Bronchial epithelial cell (primary cell): ENCODE data around the gene FSTL4. TPM values are rescaled to one million over a fixed set of nuclear protein-coding genes. Genes with fewer than 3 reads are reported as not detected.
A peak's percentile ranks its signal among the peaks of the same experiment; 100 is the strongest.

Experiments
- DNase-seq: peaks from one replicate; pipeline ENCODE4 v3.0.0-alpha.2; 2010; ENCODE audit warnings: low read depth
- FAIRE-seq: peaks from 2 replicates; lab custom pipeline; 2011; peaks lifted over from hg19 to GRCh38; lab: Jason Lieb, UNC
- H3K27me3 ChIP-seq: 2 replicates; pipeline ENCODE4 v1.5.1; 2011; ENCODE audit warnings: low read length; ENCODE audit not compliant: control insufficient read depth, insufficient read depth
- H3K36me3 ChIP-seq: 2 replicates; pipeline ENCODE4 v1.5.1; 2011; ENCODE audit warnings: low read length; ENCODE audit not compliant: control insufficient read depth, insufficient read depth
- H3K4me3 ChIP-seq: 2 replicates; pipeline ENCODE4 v1.5.1; 2011; ENCODE audit warnings: mild to moderate bottlenecking, low read depth, low read length, control low read depth
- CTCF ChIP-seq: IDR thresholded peaks from 2 replicates; pipeline ENCODE4 v1.5.1; 2011; ENCODE audit warnings: mild to moderate bottlenecking, moderate library complexity, low read length, control low read depth, inconsistent platforms; ENCODE audit not compliant: insufficient read depth, severe bottlenecking
- total RNA-seq: library from RNA; depleted of rRNA; stranded (reverse); fragments of >200 nt; gene quantifications from 2 replicates; pipeline ENCODE4 v1.2.1, GENCODE V29; 2014

Gene FSTL4
- total RNA-seq, 1 donor from 2014 or later: not detected

- H3K27me3 ChIP-seq: no peaks in the 10 kb centered on the region
- no peak for TF ChIP-seq CTCF
- no peak overlapping the region for H3K4me3 ChIP-seq
- DNase-seq (no peak), FAIRE-seq (peak; percentile 43)
- H3K36me3 ChIP-seq: no peaks in the 10 kb centered on the region
Observed at GRCh38 chr5:133234273-133234672, 378.1 kb downstream of the FSTL4 start.

- FAIRE-seq: no peak
- no peak for DNase-seq
- H3K36me3 ChIP-seq: no peaks in the 10 kb centered on the region
- H3K27me3 ChIP-seq: no peaks in the 10 kb centered on the region
- no peak for TF ChIP-seq CTCF
- H3K4me3 ChIP-seq: no peak overlapping the region
Observed at GRCh38 chr5:133233616-133234015, 378.7 kb downstream of the FSTL4 start.

GRCh38 chr5:133232911-133233310 lies 379.4 kb downstream of the FSTL4 start:
- Histone ChIP-seq H3K4me3 (no peak overlapping the region), H3K27me3 (no peaks in the 10 kb centered on the region), H3K36me3 (no peaks in the 10 kb centered on the region)
- TF ChIP-seq CTCF: no peak
- DNase-seq: no peak
- FAIRE-seq: peak; percentile 13

GRCh38 chr5:133232435-133232834 lies 379.9 kb downstream of the FSTL4 start:
- no peaks in the 10 kb centered on the region for H3K27me3 ChIP-seq
- TF ChIP-seq CTCF: no peak
- no peaks in the 10 kb centered on the region for H3K36me3 ChIP-seq
- no peak overlapping the region for H3K4me3 ChIP-seq
- DNase-seq: no peak
- FAIRE-seq: peak; percentile 73

GRCh38 chr5:133232011-133232410 lies 380.3 kb downstream of the FSTL4 start:
- no peak for FAIRE-seq
- peak; percentile 47 for DNase-seq
- Histone ChIP-seq H3K4me3 (no peak overlapping the region), H3K27me3 (no peaks in the 10 kb centered on the region), H3K36me3 (no peaks in the 10 kb centered on the region)
- TF ChIP-seq CTCF: no peak
